Mucosa of rectum (tissue), 2 donors: Measurements from ENCODE around the gene ADNP.

Source experiments
- H3K27ac ChIP-seq, 2 donors: one replicate each; pipeline ENCODE4 v1.7.0; 2013; ENCODE audit warnings: inconsistent platforms in 2 of 2, low read depth in 2 of 2, low read length in 2 of 2
- H3K27me3 ChIP-seq, 2 donors: one replicate each; pipeline ENCODE4 v1.7.0; 2013; ENCODE audit warnings: low read length in 2 of 2; ENCODE audit not compliant: control insufficient read depth in 2 of 2, insufficient read depth in 2 of 2
- H3K36me3 ChIP-seq, 2 donors: one replicate each; pipeline ENCODE4 v1.7.0; 2013; ENCODE audit warnings: low read length in 2 of 2; ENCODE audit not compliant: control insufficient read depth in 2 of 2, insufficient read depth in 2 of 2
- H3K4me1 ChIP-seq, 2 donors: one replicate each; pipeline ENCODE4 v1.7.0; 2013; ENCODE audit warnings: low read length in 2 of 2, mild to moderate bottlenecking in 1 of 2; ENCODE audit not compliant: control insufficient read depth in 2 of 2, insufficient read depth in 2 of 2
- H3K4me3 ChIP-seq, 2 donors: one replicate each; pipeline ENCODE4 v1.7.0; 2013; ENCODE audit warnings: low read length in 2 of 2
- H3K9ac ChIP-seq, 2 donors: one replicate each; pipeline ENCODE4 v1.7.0; 2013; ENCODE audit warnings: low read length in 2 of 2, low read depth in 1 of 2, mild to moderate bottlenecking in 1 of 2
- H3K9me3 ChIP-seq, 2 donors: one replicate each; pipeline ENCODE4 v1.7.0; 2013; ENCODE audit warnings: low read length in 2 of 2; ENCODE audit not compliant: control insufficient read depth in 2 of 2
- donor health status: healthy.
- donor health status: Normal muscosa, but diverticular disease.

Gene ADNP

GRCh38 chr20:50959543-50960126 lies 28.4 kb upstream of the ADNP start:
- peak overlapping the region; percentile 87 to 100 for H3K4me3 ChIP-seq
- H3K4me1 ChIP-seq: peaks cover 15 to 22% of the 10 kb centered on the region in 2 donors
- no peak overlapping the region for H3K27ac ChIP-seq
- no peaks in the 10 kb centered on the region for H3K27me3 ChIP-seq
- peak overlapping the region; percentile 89 to 98 for H3K9ac ChIP-seq
- H3K9me3 ChIP-seq: no peaks in the 10 kb centered on the region
- H3K36me3 ChIP-seq: peaks cover under 1 to 8% of the 10 kb centered on the region in 2 donors

GRCh38 chr20:50958615-50959542 lies 27.6 kb upstream of the ADNP start, which contains the start of gene MOCS3:
MOCS3 (plus strand) TSS chr20:50958818; CDS start chr20:50958843, 25 bp downstream.
- Histone ChIP-seq H3K9ac (peak within 1 kb of the TSS; percentile 89 to 98), H3K36me3 (peaks cover 5 to 13% of the 10 kb centered on the region in 2 donors), H3K27me3 (no peaks in the 10 kb centered on the region), H3K9me3 (no peaks in the 10 kb centered on the region), H3K4me1 (peaks cover 15 to 22% of the 10 kb centered on the region in 2 donors), H3K27ac (peak within 1 kb of the TSS; percentile 83 to 87), H3K4me3 (peak within 1 kb of the TSS; percentile 87 to 100)

GRCh38 chr20:50957798-50958614 lies 26.8 kb upstream of the ADNP start, which contains the start of gene DPM1:
DPM1 (minus strand) TSS chr20:50958532; CDS start chr20:50958523, 9 bp downstream.
- peaks cover 15 to 22% of the 10 kb centered on the region in 2 donors for H3K4me1 ChIP-seq
- no peaks in the 10 kb centered on the region for H3K27me3 ChIP-seq
- H3K9ac ChIP-seq: peak within 1 kb of the TSS; percentile 89 to 98
- peaks cover 9 to 21% of the 10 kb centered on the region in 2 donors for H3K36me3 ChIP-seq
- peak within 1 kb of the TSS; percentile 83 to 87 for H3K27ac ChIP-seq
- peak within 1 kb of the TSS; percentile 87 to 100 for H3K4me3 ChIP-seq
- no peaks in the 10 kb centered on the region for H3K9me3 ChIP-seq

DNA sequence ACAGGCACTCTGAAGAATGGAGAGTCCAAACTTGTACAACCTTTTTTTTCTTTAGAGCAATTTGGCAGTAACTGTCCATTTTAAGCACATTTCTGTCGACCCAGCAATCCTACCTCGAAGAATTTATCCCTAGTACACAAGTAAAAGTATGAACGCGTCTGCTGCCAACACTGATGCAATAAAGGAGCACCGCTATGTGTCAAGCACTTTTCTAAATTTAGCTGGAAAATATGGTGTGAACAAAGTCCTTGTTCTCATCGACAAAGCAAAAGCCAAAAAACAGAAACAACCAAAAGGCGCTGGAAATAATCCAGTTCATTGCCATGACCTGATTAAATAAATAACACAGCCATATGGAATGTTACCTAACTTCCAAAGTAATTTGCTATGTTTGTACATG lies 26.0 kb upstream of the ADNP start:
- Histone ChIP-seq H3K36me3 (peaks cover 9 to 26% of the 10 kb centered on the region in 2 donors), H3K9me3 (no peaks in the 10 kb centered on the region), H3K4me1 (peaks cover 15 to 22% of the 10 kb centered on the region in 2 donors), H3K27me3 (no peaks in the 10 kb centered on the region), H3K4me3 (peak overlapping the region; percentile 87 to 100), H3K27ac (no peak overlapping the region), H3K9ac (peak overlapping the region; percentile 89 to 98)

DNA sequence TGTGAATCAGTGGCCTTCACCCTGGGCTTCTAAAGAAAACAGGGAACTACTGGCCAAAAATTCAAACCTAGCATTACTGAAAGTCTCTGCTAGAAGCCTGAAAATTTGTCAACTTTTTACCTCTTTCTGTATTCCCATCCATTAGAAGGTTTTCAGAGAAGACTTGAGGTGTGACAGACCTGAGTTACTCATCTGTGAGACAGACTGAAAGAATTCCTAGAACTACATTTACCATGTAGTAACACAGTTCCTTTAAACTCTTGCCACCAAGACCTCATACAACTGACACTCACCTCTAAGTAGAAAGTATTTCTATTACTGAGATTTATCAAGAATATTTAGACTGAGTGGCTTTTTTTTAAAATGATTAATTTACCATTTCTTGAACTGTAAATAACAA lies 22.6 kb upstream of the ADNP start:
- Histone ChIP-seq H3K4me1 (peaks cover 7 to 10% of the 10 kb centered on the region in 2 donors), H3K9me3 (no peaks in the 10 kb centered on the region), H3K4me3 (no peak overlapping the region), H3K9ac (no peak overlapping the region), H3K27ac (no peak overlapping the region), H3K27me3 (no peaks in the 10 kb centered on the region), H3K36me3 (peaks cover 30 to 42% of the 10 kb centered on the region in 2 donors)

- Histone ChIP-seq H3K9ac (no peak overlapping the region), H3K27me3 (no peaks in the 10 kb centered on the region), H3K36me3 (peaks cover 34 to 48% of the 10 kb centered on the region in 2 donors), H3K4me3 (no peak overlapping the region), H3K27ac (no peak overlapping the region), H3K4me1 (peaks cover 7 to 10% of the 10 kb centered on the region in 2 donors), H3K9me3 (no peaks in the 10 kb centered on the region)
Measured at GRCh38 chr20:50953196-50953595, 22.0 kb upstream of the ADNP start.

DNA sequence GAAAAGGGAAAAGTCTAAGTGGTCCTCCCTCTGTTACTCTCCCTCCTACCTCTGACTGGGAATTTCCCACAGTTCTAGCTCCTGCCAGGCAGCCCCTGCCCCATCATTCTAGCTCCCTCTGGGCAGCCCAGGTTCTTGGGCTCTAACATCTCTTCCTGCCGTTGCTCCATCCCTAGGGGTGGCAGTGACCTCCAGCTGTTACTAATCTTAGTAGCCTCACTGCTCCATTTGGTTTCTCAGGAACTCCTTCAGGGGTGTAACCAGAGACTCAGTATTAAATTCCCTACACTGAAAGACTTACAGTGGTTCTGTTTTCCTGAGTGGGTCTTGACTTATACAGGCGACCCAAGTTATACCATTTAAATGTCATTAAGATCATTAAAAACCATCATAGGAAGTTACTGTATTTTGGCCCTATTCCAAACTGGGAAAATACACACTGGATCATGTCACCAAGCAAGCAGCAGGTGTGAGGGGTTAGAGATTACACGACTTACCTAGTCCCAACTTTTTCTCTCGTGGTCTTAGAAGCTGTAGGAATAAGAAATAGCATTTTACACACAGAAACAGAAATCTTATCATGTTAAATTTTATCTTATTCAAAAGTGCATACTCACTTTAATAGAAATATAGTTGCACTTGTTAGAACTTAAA lies 17.0 kb upstream of the ADNP start:
- peaks cover 59 to 77% of the 10 kb centered on the region in 2 donors for H3K36me3 ChIP-seq
- no peaks in the 10 kb centered on the region for H3K9me3 ChIP-seq
- no peak overlapping the region for H3K4me3 ChIP-seq
- H3K27me3 ChIP-seq: no peaks in the 10 kb centered on the region
- H3K27ac ChIP-seq: no peak overlapping the region
- no peak overlapping the region for H3K9ac ChIP-seq
- no peaks in the 10 kb centered on the region for H3K4me1 ChIP-seq

DNA sequence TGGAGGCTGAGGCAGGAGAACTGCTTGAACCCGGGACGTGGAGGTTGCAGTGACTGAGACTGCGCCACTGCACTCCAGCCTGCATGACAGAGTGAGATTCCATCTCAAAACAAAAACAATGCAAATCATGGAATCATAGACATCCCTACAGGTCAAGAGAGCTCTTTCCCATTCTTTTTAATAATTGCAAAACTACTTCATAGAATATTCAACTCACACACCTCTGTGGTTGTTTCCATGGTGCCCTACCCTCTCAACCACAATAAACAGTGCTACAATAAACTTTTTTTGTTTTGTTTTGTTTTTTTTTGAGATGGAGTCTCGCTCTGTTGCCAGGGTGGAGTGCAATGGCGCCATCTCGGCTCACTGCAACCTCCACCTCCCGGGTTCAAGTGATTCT lies 11.8 kb upstream of the ADNP start:
- no peak overlapping the region for H3K27ac ChIP-seq
- H3K4me3 ChIP-seq: no peak overlapping the region
- H3K9ac ChIP-seq: no peak overlapping the region
- H3K9me3 ChIP-seq: no peaks in the 10 kb centered on the region
- H3K4me1 ChIP-seq: no peaks in the 10 kb centered on the region
- no peaks in the 10 kb centered on the region for H3K27me3 ChIP-seq
- H3K36me3 ChIP-seq: peaks cover 50 to 70% of the 10 kb centered on the region in 2 donors

DNA sequence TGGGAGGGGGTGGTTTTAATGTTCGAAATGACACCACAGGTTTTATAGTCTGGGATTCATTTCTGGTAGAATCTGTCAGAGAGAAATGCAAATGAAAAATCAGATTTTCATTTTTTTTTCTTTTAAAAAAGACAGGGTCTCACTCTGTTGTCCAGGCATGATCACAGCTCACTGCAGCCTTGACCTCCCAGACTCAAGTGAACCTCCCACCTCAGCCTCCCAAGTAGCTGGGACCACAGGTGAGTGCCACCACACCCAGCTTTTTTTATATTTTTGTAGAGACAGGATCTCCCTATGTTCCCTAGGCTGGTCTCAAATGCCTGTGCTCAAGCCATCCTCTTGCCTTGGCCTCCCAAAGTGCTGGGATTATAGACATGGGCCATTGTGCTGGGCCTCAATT lies 2.4 kb upstream of the ADNP start:
- Histone ChIP-seq H3K9me3 (no peaks in the 10 kb centered on the region), H3K27me3 (no peaks in the 10 kb centered on the region), H3K4me1 (peaks cover 17 to 18% of the 10 kb centered on the region in 2 donors), H3K27ac (no peak overlapping the region), H3K9ac (no peak overlapping the region), H3K4me3 (no peak overlapping the region), H3K36me3 (peaks cover 22 to 30% of the 10 kb centered on the region in 2 donors)
